AG09319 (cell line): ENCODE data around the gene IL1RAPL1.

Experiments
- DNase-seq: peaks from one replicate; pipeline ENCODE4 v3.0.0-alpha.2; 2010; ENCODE audit warnings: low read depth; ENCODE audit errors: extremely low read depth
- CTCF ChIP-seq: IDR thresholded peaks from 2 replicates; pipeline ENCODE4 v1.5.1; 2011; ENCODE audit warnings: low read depth, mild to moderate bottlenecking, inconsistent platforms, low read length, moderate library complexity

The IL1RAPL1 gene

DNA sequence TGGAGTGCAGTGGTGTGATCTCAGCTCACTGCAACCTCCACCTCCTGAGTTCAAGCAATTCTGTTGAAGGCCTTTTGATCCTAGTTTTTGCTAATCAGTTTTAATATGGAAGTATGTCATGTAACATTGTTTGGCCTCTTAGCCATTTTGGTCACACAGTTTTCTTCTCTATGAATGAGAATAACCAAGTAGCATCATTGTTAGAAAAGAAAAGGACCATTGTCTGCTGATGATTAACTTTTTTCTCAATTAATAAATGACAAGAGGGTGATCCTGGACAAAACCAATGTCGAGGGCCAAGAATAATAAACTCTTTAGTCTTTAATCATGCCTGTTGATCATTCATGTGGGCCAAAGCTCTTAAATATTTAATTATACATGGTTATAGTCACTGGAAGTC, 1338.8 kb downstream of the IL1RAPL1 start:
- TF ChIP-seq CTCF, result no peak
- DNase-seq, result no peak

DNA sequence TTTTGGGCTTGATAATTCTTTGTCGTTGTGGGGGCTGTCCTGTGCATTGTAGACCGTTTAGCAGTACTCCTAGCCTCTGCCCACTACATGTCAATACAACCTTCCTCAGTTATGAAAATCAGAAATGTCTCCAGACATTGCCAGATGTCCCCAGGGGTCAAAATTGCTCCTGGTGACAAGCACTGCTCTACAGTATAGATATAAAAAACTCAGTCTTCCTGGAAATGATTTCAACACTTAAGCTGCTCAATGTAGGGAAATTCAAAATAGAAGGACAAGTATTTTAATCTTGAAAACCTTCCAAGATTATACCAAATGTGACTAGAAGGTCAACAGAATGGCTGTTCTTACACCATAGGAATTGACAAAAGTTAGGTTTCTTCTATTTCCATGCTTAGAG, 1339.4 kb downstream of the IL1RAPL1 start:
- TF ChIP-seq CTCF, result no peak

DNA sequence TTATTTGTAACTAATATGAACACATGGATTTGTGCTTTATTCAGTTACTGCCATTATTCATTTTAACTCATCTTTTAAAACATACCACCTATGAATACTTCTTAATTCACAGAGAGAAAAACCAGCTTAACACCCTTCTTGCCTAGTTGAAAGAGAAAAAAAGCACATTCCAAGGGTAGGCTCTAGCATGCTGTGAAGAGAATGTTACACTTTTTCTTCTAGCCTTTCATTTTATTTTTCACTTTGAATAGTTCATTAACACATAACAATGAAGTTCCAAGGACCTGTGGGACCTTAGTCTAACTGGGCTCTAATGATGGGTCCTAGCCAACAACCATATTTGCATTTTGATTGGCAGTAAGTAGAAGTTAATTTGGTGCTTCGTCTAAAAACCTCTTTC, 1348.2 kb downstream of the IL1RAPL1 start:
- DNase-seq, result no peak
- TF ChIP-seq CTCF, result no peak

More for the DNA sequence above, 1339.4 kb downstream of the IL1RAPL1 start:
- DNase-seq, result no peak

GRCh38 chrX:29940750-29941149, 1353.5 kb downstream of the IL1RAPL1 start:
- no peak for DNase-seq
- no peak for TF ChIP-seq CTCF

GRCh38 chrX:29941287-29941686, 1354.0 kb downstream of the IL1RAPL1 start:
- no peak for DNase-seq
- no peak for TF ChIP-seq CTCF

DNA sequence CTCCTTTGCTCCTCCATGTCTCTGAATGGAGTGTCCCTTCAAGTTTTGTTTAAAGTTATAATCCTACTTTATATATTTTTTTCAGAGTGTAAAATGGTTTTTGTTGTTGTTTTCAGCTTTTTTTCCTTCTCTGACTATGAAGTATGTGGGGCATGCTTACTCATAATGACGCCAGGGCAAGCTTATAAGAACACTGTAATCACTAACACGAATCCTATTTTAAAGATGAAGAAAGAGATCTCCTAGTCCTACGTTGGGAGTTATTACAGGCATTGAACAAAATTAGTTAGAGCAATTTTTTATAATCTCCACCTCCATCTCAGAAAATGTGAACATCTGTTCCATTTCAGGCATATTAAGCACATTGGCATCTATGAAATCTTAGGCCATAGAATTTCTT, 1360.0 kb downstream of the IL1RAPL1 start:
- no peak for TF ChIP-seq CTCF
- no peak for DNase-seq

DNA sequence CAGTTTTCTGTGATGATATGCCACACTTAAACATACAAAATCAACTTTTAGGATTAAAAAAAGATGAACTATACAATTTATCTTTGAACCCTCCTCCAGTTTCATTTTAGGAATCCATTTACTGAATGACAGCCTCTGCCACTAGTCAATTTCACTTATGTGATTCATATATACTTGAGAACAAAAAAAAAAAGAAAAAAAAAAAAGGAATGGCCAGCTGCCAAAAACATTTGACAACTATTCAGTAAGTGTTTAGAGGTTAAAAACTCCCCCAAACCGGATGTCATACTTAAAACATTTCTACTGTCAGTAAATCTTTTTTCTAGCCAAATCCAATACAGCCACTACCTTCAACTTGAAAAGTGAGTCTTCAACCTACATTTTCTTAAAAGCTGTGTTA, 1361.4 kb downstream of the IL1RAPL1 start:
- no peak for TF ChIP-seq CTCF
- DNase-seq, result no peak
